ENCODE results near the gene TSHZ1. TPM values are rescaled to one million over a fixed set of nuclear protein-coding genes. Genes with fewer than 3 reads are reported as not detected.

The TSHZ1 gene
- polyA plus RNA-seq, 1 donor from 2014 or later, result 1.1 TPM

GRCh38 chr18:75199327-75199726 is 11.3 kb upstream of the TSHZ1 start:
- Histone ChIP-seq H3K9me2 (ENCODE audit: insufficient read depth, low read length) (no peaks in the 10 kb centered on the region), H3K36me3 (ENCODE audit: insufficient read depth, low read length) (no peaks in the 10 kb centered on the region), H3K4me3 (ENCODE audit: low read length) (no peak overlapping the region), H4K20me1 (ENCODE audit: insufficient read depth) (no peaks in the 10 kb centered on the region), H3K79me2 (replicated peaks; ENCODE audit: insufficient read depth, low read length) (no peaks in the 10 kb centered on the region), H3F3A (ENCODE audit: insufficient read depth, low read length, poor library complexity, severe bottlenecking) (no peaks in the 10 kb centered on the region), H3K4me2 (ENCODE audit: low read length) (no peak overlapping the region), H3K9ac (ENCODE audit: low read length) (no peak overlapping the region), H3K27ac (ENCODE audit: low read length) (no peak overlapping the region), H3K27me3 (ENCODE audit: insufficient read depth, low read depth, low read length) (peaks cover 29% of the 10 kb centered on the region), H2AFZ (ENCODE audit: low read depth, low read length) (no peak overlapping the region), H3K9me3 (ENCODE audit: low read length) (no peaks in the 10 kb centered on the region)
- TF ChIP-seq MXI1 (conservative IDR thresholded peaks at IDR 0.05; ENCODE audit: poor library complexity, severe bottlenecking) (no peak), RAD21 (conservative IDR thresholded peaks at IDR 0.05) (no peak), POLR2AphosphoS5 (IDR thresholded peaks at IDR 0.05) (no peak), EZH2 (IDR thresholded peaks at IDR 0.05; ENCODE audit: borderline replicate concordance, insufficient read depth, low read length, poor library complexity, severe bottlenecking) (no peak), TAF1 (IDR thresholded peaks at IDR 0.05; ENCODE audit: low read depth) (no peak), REST (IDR thresholded peaks at IDR 0.05; ENCODE audit: borderline replicate concordance) (no peak), CTCF (IDR thresholded peaks at IDR 0.05; ENCODE audit: poor library complexity, severe bottlenecking) (no peak), SMC3 (conservative IDR thresholded peaks at IDR 0.05; ENCODE audit: poor library complexity) (no peak), EP300 (conservative IDR thresholded peaks at IDR 0.05; ENCODE audit: poor library complexity, severe bottlenecking) (no peak)

GRCh38 chr18:75200071-75200470 is 10.5 kb upstream of the TSHZ1 start:
- H3K27ac ChIP-seq (ENCODE audit: low read length), result no peak overlapping the region
- no peaks in the 10 kb centered on the region for H3K79me2 ChIP-seq (replicated peaks; ENCODE audit: insufficient read depth, low read length)
- H3K9ac ChIP-seq (ENCODE audit: low read length), result no peak overlapping the region
- no peaks in the 10 kb centered on the region for H4K20me1 ChIP-seq (ENCODE audit: insufficient read depth)
- H3K36me3 ChIP-seq (ENCODE audit: insufficient read depth, low read length), result no peaks in the 10 kb centered on the region
- no peaks in the 10 kb centered on the region for H3F3A ChIP-seq (ENCODE audit: insufficient read depth, low read length, poor library complexity, severe bottlenecking)
- no peak overlapping the region for H3K4me2 ChIP-seq (ENCODE audit: low read length)
- no peak overlapping the region for H2AFZ ChIP-seq (ENCODE audit: low read depth, low read length)
- H3K4me3 ChIP-seq (ENCODE audit: low read length), result no peak overlapping the region
- no peaks in the 10 kb centered on the region for H3K9me3 ChIP-seq (ENCODE audit: low read length)
- TF ChIP-seq EP300 (conservative IDR thresholded peaks at IDR 0.05; ENCODE audit: poor library complexity, severe bottlenecking) (no peak), MXI1 (conservative IDR thresholded peaks at IDR 0.05; ENCODE audit: poor library complexity, severe bottlenecking) (no peak), REST (IDR thresholded peaks at IDR 0.05; ENCODE audit: borderline replicate concordance) (no peak), TAF1 (IDR thresholded peaks at IDR 0.05; ENCODE audit: low read depth) (no peak), RAD21 (conservative IDR thresholded peaks at IDR 0.05) (no peak), CTCF (IDR thresholded peaks at IDR 0.05; ENCODE audit: poor library complexity, severe bottlenecking) (no peak), POLR2AphosphoS5 (IDR thresholded peaks at IDR 0.05) (no peak), EZH2 (IDR thresholded peaks at IDR 0.05; ENCODE audit: borderline replicate concordance, insufficient read depth, low read length, poor library complexity, severe bottlenecking) (no peak), SMC3 (conservative IDR thresholded peaks at IDR 0.05; ENCODE audit: poor library complexity) (no peak)
- peaks cover 36% of the 10 kb centered on the region for H3K27me3 ChIP-seq (ENCODE audit: insufficient read depth, low read depth, low read length)
- H3K9me2 ChIP-seq (ENCODE audit: insufficient read depth, low read length), result no peaks in the 10 kb centered on the region

Measured in neural cell (in vitro differentiated cells).